ENCODE measurements around the gene UNC5C.

Gene UNC5C

GRCh38 chr4:95343235-95343634, 205.5 kb downstream of the UNC5C start:
- no peak for DNase-seq (ENCODE audit: low spot score)

- no peak for DNase-seq (ENCODE audit: low spot score)
These were observed 208.6 kb downstream of the UNC5C start for GRCh38 chr4:95340191-95340590.

- DNase-seq (ENCODE audit: low spot score), result no peak
These were observed 223.1 kb downstream of the UNC5C start for GRCh38 chr4:95325665-95326064.

- DNase-seq (ENCODE audit: low spot score), result no peak
These were observed 229.6 kb downstream of the UNC5C start for GRCh38 chr4:95319169-95319568.

- DNase-seq (ENCODE audit: low spot score), result no peak
These were observed 230.3 kb downstream of the UNC5C start for GRCh38 chr4:95318483-95318882.

GRCh38 chr4:95318044-95318443, 230.7 kb downstream of the UNC5C start:
- DNase-seq (ENCODE audit: low spot score), result no peak

GRCh38 chr4:95317085-95317793, 231.5 kb downstream of the UNC5C start:
- peak; percentile 60 for DNase-seq (ENCODE audit: low spot score)

- DNase-seq (ENCODE audit: low spot score), result no peak
These were observed 234.2 kb downstream of the UNC5C start for GRCh38 chr4:95314573-95314972.

- DNase-seq (ENCODE audit: low spot score), result peak; percentile 84
These were observed 243.9 kb downstream of the UNC5C start for GRCh38 chr4:95304898-95305297.

- no peak for DNase-seq (ENCODE audit: low spot score)
These were observed 248.5 kb downstream of the UNC5C start for GRCh38 chr4:95300304-95300703.

GRCh38 chr4:95296052-95296451, 252.7 kb downstream of the UNC5C start:
- DNase-seq (ENCODE audit: low spot score), result no peak

- DNase-seq (ENCODE audit: low spot score), result no peak
These were observed 253.6 kb downstream of the UNC5C start for GRCh38 chr4:95295157-95295556.

- DNase-seq (ENCODE audit: low spot score), result no peak
These were observed 254.5 kb downstream of the UNC5C start for GRCh38 chr4:95294321-95294720.

GRCh38 chr4:95293014-95293413, 255.8 kb downstream of the UNC5C start:
- DNase-seq (ENCODE audit: low spot score), result no peak

GRCh38 chr4:95290702-95291101, 258.1 kb downstream of the UNC5C start:
- peak; percentile 70 for DNase-seq (ENCODE audit: low spot score)

GRCh38 chr4:95289028-95289634, 259.6 kb downstream of the UNC5C start:
- no peak for DNase-seq (ENCODE audit: low spot score)

GRCh38 chr4:95288552-95288951, 260.2 kb downstream of the UNC5C start:
- no peak for DNase-seq (ENCODE audit: low spot score)

- DNase-seq (ENCODE audit: low spot score), result no peak
These were observed 263.0 kb downstream of the UNC5C start for GRCh38 chr4:95285797-95286196.

GRCh38 chr4:95284655-95285054, 264.1 kb downstream of the UNC5C start:
- DNase-seq (ENCODE audit: low spot score), result no peak

GRCh38 chr4:95283320-95283719, 265.5 kb downstream of the UNC5C start:
- no peak for DNase-seq (ENCODE audit: low spot score)

- no peak for DNase-seq (ENCODE audit: low spot score)
These were observed 276.0 kb downstream of the UNC5C start for GRCh38 chr4:95272797-95273196.

- no peak for DNase-seq (ENCODE audit: low spot score)
These were observed 276.7 kb downstream of the UNC5C start for GRCh38 chr4:95272036-95272435.

GRCh38 chr4:95268819-95269565, 279.8 kb downstream of the UNC5C start:
- peak; percentile 53 for DNase-seq (ENCODE audit: low spot score)
